BE2C (cell line): ENCODE results near the gene N4BP2.

Experiments used
- DNase-seq: peaks from one replicate; pipeline ENCODE4 v3.0.0-alpha.2; 2020
- H3K27me3 ChIP-seq: fragments of 250-450 bp; sonication (Bioruptor Pico); 2 replicates; pipeline ENCODE4 v1.5.1; 2020; ENCODE audit warnings: mild to moderate bottlenecking
- H3K36me3 ChIP-seq: fragments of 250-450 bp; sonication (Bioruptor Pico); 2 replicates; pipeline ENCODE4 v1.5.1; 2020; ENCODE audit warnings: mild to moderate bottlenecking
- H3K4me1 ChIP-seq: fragments of 250-450 bp; sonication (Bioruptor Pico); 2 replicates; pipeline ENCODE4 v1.5.1; 2020
- H3K4me3 ChIP-seq: 2 replicates; pipeline ENCODE4 v1.5.1; 2011; ENCODE audit warnings: low read depth, low read length
- H3K9me3 ChIP-seq: fragments of 250-450 bp; sonication (Bioruptor Pico); 2 replicates; pipeline ENCODE4 v1.5.1; 2020
- TF ChIP-seq, protein P1 (sequence below): IDR thresholded peaks from 2 replicates; pipeline ENCODE4 v1.5.1; 2012; ENCODE audit warnings: mild to moderate bottlenecking, low read depth, low read length

N4BP2 gene

DNA sequence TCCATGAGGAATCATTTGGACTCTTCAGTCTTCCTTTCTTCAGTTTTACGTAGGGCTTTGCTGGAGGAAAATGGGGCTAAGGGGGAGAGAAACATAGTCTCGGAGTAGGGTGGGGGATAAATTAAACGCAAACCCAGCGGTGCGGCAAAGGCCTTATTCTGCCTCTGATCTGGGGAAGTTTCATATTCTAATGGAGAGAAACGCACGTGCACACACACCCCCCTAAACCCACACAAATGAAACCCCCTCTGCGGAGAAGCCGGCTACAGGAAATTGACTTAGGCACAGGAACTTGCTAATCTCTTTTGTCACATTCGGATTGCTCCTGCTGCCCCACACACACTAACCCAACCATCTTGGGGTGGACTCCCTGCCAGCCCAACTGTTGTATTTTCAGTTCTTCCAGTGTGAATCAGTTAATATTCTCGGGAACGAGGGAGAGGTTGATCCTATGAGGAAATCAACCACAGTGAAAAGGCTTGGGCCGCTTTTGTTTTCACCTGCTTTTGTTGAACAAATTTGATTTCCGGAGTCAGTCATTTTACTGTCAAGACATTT is 140.2 kb downstream of the N4BP2 start, which contains the start of gene RHOH:
RHOH (plus strand) TSS at position 308 of the 558 bp plus-strand sequence. CDS start 46,356 bp downstream, outside the sequence.
- no peaks in the 10 kb centered on the region for H3K27me3 ChIP-seq
- TF ChIP-seq, protein P1, sequence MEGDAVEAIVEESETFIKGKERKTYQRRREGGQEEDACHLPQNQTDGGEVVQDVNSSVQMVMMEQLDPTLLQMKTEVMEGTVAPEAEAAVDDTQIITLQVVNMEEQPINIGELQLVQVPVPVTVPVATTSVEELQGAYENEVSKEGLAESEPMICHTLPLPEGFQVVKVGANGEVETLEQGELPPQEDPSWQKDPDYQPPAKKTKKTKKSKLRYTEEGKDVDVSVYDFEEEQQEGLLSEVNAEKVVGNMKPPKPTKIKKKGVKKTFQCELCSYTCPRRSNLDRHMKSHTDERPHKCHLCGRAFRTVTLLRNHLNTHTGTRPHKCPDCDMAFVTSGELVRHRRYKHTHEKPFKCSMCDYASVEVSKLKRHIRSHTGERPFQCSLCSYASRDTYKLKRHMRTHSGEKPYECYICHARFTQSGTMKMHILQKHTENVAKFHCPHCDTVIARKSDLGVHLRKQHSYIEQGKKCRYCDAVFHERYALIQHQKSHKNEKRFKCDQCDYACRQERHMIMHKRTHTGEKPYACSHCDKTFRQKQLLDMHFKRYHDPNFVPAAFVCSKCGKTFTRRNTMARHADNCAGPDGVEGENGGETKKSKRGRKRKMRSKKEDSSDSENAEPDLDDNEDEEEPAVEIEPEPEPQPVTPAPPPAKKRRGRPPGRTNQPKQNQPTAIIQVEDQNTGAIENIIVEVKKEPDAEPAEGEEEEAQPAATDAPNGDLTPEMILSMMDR = no peak
- H3K36me3 ChIP-seq = no peaks in the 10 kb centered on the region
- H3K4me3 ChIP-seq = no peak within 1 kb of the TSS
- H3K9me3 ChIP-seq = no peaks in the 10 kb centered on the region
- no peaks in the 10 kb centered on the region for H3K4me1 ChIP-seq
- DNase-seq = no peak

- H3K9me3 ChIP-seq = no peaks in the 10 kb centered on the region
- TF ChIP-seq, protein P1 = no peak
- H3K27me3 ChIP-seq = no peaks in the 10 kb centered on the region
- H3K4me3 ChIP-seq = no peak overlapping the region
- H3K4me1 ChIP-seq = no peaks in the 10 kb centered on the region
- H3K36me3 ChIP-seq = no peaks in the 10 kb centered on the region
- DNase-seq = no peak
These were observed 141.4 kb downstream of the N4BP2 start for GRCh38 chr4:40197879-40198689.

DNA sequence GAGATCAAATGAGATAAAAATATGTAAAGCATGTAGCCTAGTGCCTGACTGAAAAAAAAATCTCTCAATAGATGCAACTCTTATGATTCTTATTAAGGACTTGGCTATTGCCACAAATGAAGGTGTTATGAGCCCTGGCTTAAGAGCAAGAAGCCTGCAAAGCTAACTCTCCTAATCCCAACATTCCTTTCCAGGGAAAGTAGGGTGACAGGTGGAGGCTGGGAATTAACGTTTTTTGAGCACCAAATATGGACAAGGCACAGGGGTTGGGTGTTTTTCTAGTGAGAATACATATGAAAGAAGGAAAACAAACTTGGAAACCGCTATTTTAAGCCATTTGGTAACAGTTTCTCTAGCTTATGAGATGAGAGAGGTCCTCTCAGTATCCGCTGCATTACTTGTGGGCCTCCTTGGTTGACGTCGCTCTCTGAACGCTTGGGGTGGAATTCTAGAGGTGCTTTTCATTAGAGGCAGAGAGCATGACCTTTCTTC is 142.6 kb downstream of the N4BP2 start:
- Histone ChIP-seq H3K27me3 (no peaks in the 10 kb centered on the region), H3K4me3 (no peak overlapping the region), H3K36me3 (no peaks in the 10 kb centered on the region), H3K4me1 (no peaks in the 10 kb centered on the region), H3K9me3 (no peaks in the 10 kb centered on the region)
- no peak for DNase-seq
- TF ChIP-seq, protein P1 = no peak

DNA sequence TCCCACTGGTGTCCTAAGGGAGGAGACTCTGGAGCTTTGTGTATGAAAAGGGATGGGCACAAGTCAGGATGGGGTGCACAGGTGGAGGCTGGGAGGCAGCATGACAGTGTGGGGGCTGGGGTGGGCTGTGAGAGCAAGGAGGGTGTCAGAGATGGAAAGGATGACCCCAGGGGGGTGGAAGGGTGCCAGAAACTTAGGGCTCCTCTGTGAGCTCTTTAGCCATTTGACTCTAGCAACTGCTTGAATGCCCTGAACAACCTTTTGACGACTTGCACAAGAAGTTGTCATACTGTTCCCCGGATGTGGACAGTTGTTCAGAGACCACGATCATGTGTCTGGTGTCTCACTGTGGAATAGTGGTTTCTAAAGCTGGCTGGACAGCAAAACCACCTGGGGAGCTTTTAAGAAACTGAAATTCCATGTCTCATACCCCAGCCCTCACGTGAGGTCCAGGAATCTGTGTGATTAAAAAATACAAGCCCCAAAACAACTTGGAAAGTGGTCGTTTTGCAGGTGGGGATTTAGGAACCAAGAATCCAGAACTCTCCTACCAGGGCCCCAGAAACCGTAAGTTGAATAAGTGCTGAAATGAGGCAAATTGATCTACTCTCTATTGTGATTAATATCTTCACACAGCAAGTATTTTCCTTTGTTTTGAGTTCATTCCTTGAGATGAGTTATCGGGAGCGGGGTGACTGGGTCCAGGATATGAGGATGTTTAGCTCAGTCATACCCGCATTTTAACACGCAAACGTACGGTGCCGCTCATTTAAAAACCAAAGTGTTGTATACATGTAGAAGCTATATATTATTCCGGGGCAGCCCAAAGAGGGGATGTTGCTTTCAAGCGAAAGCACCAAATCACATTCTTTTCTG is 143.6 kb downstream of the N4BP2 start:
- DNase-seq = no peak
- Histone ChIP-seq H3K9me3 (no peaks in the 10 kb centered on the region), H3K4me1 (no peaks in the 10 kb centered on the region), H3K36me3 (no peaks in the 10 kb centered on the region), H3K4me3 (no peak overlapping the region), H3K27me3 (no peaks in the 10 kb centered on the region)
- TF ChIP-seq, protein P1 = no peak

DNA sequence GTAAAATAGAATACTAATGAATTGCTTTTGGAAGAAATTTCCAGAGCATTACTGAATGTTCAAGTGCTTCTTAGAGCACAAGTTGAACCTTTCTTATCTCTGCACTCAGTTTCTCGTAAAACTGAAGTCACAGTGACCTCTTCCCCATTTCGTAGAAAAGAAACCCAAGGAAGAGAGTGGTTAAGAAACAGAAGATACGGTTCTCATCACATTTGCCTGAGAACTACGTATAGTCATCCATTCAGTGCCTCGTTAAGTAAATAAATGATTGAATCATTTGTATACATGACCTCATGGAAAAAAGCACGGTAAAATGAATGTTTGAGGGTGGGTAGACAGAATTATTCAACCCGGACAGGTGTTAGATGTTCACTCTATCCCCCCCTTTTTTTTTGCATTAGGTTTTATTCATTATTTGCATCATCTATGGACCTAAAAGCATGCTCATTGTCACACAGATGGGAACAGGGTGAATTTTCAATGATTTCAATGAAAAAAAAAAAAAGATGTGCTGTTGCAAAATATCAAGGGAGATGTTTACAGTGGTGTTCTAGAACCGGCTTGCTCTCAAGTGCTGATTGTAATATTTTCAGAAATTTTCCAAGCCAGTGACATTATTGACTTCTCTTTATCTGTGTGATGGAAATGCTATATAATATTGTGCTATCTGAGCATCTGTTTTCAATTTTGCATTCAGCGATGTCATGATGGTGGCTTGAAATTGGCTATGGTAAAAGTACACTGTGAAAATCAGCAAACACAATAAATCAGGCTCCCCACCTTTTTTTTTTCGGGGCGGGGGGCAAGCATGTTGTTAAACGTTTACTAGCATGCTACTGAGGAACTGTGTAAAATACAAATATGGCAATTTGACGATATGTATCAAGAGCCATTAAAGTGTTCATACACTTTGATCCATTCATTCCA is 144.5 kb downstream of the N4BP2 start:
- Histone ChIP-seq H3K4me3 (no peak overlapping the region), H3K4me1 (no peaks in the 10 kb centered on the region), H3K36me3 (no peaks in the 10 kb centered on the region)

More for the DNA sequence above, 144.5 kb downstream of the N4BP2 start:
- TF ChIP-seq, protein P1 = no peak
- Histone ChIP-seq H3K9me3 (no peaks in the 10 kb centered on the region), H3K27me3 (no peaks in the 10 kb centered on the region)
- DNase-seq = no peak
